Stimulated activated CD4-positive, alpha-beta T cell treated with anti-CD3 and anti-CD28 coated beads, Interleukin-4, amount 100 ng/mL, for 4 hours (primary cell): ENCODE results near the gene TRAPPC4.
"Not testable (repeated sequence)": the region's sequence is repeated elsewhere in the genome, so short reads cannot be mapped to it uniquely, and the experiment has no call there.

Source experiments
- DNase-seq, 2 experiments: peaks; one replicate each; pipeline ENCODE4 v3.0.0-alpha.2; 2020

The TRAPPC4 gene

GRCh38 chr11:119014209-119014924 is 4.2 kb upstream of the TRAPPC4 start:
- DNase-seq, result no peak

GRCh38 chr11:119015054-119015611 is 3.4 kb upstream of the TRAPPC4 start:
- DNase-seq, result no peak

GRCh38 chr11:119016216-119017009 is 2.2 kb upstream of the TRAPPC4 start:
- no peak for DNase-seq

GRCh38 chr11:119017377-119017776 is 1.2 kb upstream of the TRAPPC4 start:
- not testable (repeated sequence) for DNase-seq

- DNase-seq, result no peak
Observed at GRCh38 chr11:119019996-119020395, 1.4 kb downstream of the TRAPPC4 start.

GRCh38 chr11:119021631-119022030 is 3.1 kb downstream of the TRAPPC4 start:
- DNase-seq, result no peak

GRCh38 chr11:119023741-119024140 is 5.2 kb downstream of the TRAPPC4 start:
- no peak for DNase-seq

- no peak for DNase-seq
Observed at GRCh38 chr11:119024430-119025098, 6.0 kb downstream of the TRAPPC4 start.

GRCh38 chr11:119025099-119025473 is 6.5 kb downstream of the TRAPPC4 start:
- DNase-seq, result no peak

- DNase-seq, result no peak
Observed at GRCh38 chr11:119025541-119025940, 7.0 kb downstream of the TRAPPC4 start.

- no peak for DNase-seq
Observed at GRCh38 chr11:119025978-119026766, 7.6 kb downstream of the TRAPPC4 start.

GRCh38 chr11:119026970-119027369 is 8.4 kb downstream of the TRAPPC4 start:
- no peak for DNase-seq

- DNase-seq, result no peak
Observed at GRCh38 chr11:119027561-119028345, 9.2 kb downstream of the TRAPPC4 start.

GRCh38 chr11:119028346-119029068 is 9.9 kb downstream of the TRAPPC4 start:
- no peak for DNase-seq

GRCh38 chr11:119029069-119029339 is 10.4 kb downstream of the TRAPPC4 start:
- no peak for DNase-seq

GRCh38 chr11:119029340-119030028 is 10.9 kb downstream of the TRAPPC4 start:
- peak; percentile 37 to 57 for DNase-seq

- no peak for DNase-seq
Observed at GRCh38 chr11:119030029-119030328, 11.4 kb downstream of the TRAPPC4 start.

- peak; percentile 98 to 99 for DNase-seq
Observed at GRCh38 chr11:119030329-119031047, 11.9 kb downstream of the TRAPPC4 start, which contains the start of gene SLC37A4. SLC37A4 (minus strand) TSS chr11:119030877.

- no peak for DNase-seq
Observed at GRCh38 chr11:119031912-119032280, 13.3 kb downstream of the TRAPPC4 start.

- DNase-seq, result not testable (repeated sequence)
Observed at GRCh38 chr11:119033421-119033820, 14.9 kb downstream of the TRAPPC4 start.
